Measurements from ENCODE around the gene SESTD1.

The SESTD1 gene

DNA sequence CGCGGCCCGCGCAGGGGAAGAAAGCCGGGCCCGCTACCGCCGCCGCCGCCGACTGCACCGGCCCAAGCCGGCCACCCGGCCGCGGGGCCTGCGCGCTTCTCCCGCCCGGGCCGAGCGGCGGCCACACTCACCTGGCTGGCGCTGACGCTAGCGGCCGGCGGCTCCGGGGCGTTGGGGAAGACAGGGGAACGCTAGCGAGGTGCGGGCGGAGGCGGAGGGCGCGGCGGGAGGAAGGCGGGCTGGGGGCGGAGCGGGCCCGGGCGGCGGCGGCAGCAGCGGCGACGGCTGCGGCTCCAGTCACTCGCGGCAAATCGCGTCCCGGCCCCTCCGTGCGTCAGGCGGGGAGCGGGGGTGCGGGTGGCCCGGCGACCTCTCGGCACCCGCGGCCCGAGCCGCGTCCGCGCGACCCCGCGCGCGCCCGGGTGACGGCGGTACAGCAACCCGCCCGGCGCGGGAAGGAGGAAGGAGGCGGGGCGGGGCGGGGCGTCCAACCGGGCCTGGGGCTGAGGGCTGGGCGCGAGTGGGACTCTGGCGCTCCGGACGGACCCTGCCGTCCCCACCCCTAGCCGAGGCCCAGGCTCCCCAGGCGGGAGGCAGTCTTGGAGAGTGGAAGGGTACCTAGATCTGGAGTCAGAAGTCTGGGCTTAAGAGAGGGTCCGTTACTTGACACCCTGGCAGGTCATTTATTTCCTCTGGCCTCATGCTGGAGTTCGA, at the start of gene SESTD1:
TSS of gene SESTD1 (minus strand) at position 465 of the 714 bp plus-strand sequence. CDS start 72,991 bp downstream, outside the sequence.
- peak; percentile 53 for DNase-seq (ENCODE audit: low read depth)

DNA sequence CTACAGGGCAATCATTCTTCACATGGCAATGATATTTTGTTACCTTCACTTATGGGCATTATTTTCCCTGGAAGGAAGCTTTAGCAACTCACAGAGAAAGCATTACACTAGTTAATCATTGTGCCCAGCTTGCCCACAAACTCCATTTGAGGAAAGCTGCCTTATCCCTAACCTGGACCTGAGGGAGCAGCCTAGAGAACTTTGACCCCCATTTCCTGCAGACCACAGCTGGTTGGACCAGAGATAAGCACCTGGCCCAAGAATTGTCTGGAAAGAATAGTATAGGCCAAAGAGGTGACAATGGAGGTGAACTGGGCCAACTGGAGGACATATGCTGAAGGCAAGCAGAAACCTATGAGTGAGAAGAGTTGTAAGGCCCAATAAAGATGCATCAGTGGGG, 48.4 kb upstream of the SESTD1 start:
- DNase-seq (ENCODE audit: low read depth), result no peak

DNA sequence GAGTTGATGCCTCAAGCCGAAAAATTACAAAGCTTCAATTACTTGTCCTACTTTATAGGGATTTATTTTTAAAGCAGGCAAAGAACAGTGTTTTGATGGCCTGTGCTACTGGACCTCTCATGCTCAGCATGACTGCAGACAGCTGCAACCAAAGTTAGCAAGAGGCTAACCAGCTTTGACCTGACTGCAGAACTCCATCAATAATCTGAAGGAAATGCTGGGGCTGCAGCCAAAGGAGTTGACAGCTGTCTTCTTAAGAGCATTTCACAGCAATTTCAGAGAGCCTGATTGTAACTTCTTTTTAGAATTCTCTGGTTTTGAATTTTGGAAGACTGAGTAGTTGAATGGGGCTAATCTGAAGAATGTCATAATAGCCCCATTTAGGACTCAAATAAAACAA, 46.5 kb upstream of the SESTD1 start:
- no peak for DNase-seq (ENCODE audit: low read depth)

- no peak for DNase-seq (ENCODE audit: low read depth)
Measured at GRCh38 chr2:179307616-179308371, 43.2 kb upstream of the SESTD1 start.

DNA sequence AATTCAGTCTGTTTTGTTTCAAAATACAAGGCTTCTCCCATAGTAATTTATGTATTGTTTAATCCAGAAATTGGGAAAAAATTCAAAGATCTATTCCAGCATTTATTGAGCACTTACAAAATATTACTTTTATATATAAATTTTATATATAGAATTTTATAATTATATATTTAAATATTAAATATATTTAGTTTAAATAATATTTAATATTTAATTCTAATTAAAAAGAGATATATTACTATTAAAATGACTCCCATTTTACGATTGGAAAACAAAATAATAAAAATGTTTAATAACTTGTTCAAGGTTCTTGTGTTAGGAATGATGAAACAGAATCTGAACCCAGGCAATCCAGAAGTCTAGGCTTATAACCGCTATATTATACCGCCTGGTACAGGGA, 40.5 kb upstream of the SESTD1 start:
- DNase-seq (ENCODE audit: low read depth), result no peak

DNA sequence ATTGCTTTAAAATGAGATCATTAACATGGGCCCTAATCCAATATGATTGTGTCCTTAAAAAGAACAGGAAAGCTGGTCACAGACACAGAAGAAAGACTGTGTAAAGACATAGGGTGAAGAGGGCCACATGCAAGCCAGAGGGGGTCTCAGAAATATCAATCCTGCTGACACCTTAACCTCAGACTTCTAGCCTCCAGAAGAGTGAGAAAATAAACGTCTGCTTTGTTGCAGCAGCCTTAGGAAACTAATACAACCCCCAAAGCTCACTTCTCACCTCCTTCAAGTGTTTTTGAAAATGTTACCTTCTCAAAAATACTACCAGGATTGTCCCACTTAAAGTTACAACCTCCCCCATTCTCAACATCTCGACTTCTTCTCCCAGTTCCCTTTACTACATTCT, 39.8 kb upstream of the SESTD1 start:
- no peak for DNase-seq (ENCODE audit: low read depth)

- DNase-seq (ENCODE audit: low read depth), result peak; percentile 3
Measured at GRCh38 chr2:179302764-179303571, 38.3 kb upstream of the SESTD1 start.

DNA sequence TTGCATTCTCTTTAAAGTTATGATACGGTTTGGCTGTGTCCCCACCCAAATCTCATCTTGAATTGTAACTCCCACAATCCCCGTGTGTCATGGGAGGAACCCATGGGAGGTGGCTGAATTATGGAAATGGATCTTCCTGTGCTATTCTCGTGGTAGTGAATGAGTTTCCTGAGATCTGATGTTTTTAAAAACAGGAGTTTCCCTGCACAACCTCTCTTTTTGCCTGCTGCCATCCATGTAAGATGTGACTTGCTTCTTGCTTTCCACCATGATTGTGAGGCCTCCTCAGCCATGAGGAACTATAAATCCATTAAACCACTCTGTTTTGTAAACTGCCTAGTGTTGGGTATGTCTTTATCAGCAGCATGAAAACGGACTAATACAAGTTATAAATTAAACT, 37.5 kb upstream of the SESTD1 start:
- DNase-seq (ENCODE audit: low read depth), result no peak

DNA sequence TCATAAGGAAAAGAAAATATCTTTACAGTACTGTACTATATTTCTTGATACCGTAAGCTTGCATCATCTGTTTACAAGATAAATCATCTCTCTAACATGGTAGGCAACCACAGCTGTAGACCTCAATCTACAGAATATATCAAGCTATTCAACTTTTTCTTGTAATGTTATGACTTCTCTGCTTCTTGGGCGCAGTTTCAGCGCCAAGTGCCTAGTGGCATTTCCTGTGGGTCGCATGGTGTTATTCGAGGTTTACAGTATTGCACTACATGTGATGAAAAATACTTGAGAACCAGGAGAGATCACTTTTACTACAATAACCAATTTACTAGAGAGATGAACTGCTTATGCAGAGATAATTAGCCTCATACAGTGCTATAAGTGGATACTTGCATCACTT, 34.0 kb upstream of the SESTD1 start:
- no peak for DNase-seq (ENCODE audit: low read depth)

GRCh38 chr2:179297927-179298326, 33.3 kb upstream of the SESTD1 start:
- DNase-seq (ENCODE audit: low read depth), result peak; percentile 27

DNA sequence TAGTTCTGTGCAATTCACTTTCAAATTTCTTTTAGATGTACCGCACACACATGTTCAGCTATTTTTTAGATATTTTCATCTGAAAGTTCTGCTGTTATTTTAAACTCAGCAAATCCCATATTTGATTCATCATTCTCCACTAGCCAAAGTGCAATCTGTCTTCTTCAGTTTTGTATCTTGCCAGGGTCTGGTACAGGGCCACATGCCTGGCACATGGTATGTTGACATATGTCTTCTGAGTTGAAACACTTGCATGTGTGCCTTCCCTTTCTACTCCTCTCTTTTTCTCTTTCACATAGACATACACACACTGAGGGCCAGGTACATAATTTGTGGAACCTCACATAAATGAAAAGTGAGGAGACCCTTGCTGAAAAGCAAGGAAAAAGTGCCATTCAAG, 25.7 kb upstream of the SESTD1 start:
- DNase-seq (ENCODE audit: low read depth), result no peak

- no peak for DNase-seq (ENCODE audit: low read depth)
Measured at GRCh38 chr2:179285060-179285459, 20.4 kb upstream of the SESTD1 start.

- no peak for DNase-seq (ENCODE audit: low read depth)
Measured at GRCh38 chr2:179277429-179278196, 13.0 kb upstream of the SESTD1 start.

DNA sequence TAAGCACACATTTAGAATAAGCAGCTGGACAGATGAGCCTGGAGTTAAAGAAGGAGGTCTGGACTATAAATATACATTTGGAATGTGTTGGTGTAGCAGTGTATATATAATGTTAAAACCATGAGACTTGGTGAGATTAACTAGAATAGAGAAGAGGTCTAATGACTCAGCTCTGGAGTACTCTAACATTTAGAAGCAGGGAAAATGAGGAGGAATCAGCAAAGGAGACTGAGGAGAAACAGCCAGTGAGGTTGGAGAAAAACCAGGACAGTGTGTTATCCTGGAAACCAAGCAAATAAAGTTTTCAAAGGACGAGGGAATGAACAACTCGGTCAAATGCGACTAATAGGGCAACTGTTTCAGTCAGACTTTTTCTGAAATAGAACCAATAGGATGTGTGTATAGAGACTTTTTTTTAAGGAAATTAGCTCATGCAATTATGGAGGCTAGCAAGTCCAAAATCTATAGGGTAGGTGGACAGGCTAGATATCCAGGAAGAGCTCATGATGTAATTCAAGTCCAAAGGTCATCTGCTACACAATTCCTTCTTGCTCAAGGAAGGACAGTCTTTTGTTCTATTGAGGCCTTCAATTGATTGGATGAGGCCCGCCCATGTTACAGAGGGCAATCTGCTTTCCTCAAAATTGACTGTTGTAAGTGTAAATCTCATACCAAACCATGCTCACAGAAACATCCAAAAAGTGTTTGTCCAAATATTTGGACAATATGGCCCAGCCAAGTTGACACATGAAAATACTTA, 10.8 kb upstream of the SESTD1 start:
- peak; percentile 12 for DNase-seq (ENCODE audit: low read depth)

- no peak for DNase-seq (ENCODE audit: low read depth)
Measured at GRCh38 chr2:179274749-179275148, 10.1 kb upstream of the SESTD1 start.

GRCh38 chr2:179273461-179273962, 8.9 kb upstream of the SESTD1 start:
- no peak for DNase-seq (ENCODE audit: low read depth)

- DNase-seq (ENCODE audit: low read depth), result peak; percentile 38
Measured at GRCh38 chr2:179272406-179273192, 8.0 kb upstream of the SESTD1 start.

DNA sequence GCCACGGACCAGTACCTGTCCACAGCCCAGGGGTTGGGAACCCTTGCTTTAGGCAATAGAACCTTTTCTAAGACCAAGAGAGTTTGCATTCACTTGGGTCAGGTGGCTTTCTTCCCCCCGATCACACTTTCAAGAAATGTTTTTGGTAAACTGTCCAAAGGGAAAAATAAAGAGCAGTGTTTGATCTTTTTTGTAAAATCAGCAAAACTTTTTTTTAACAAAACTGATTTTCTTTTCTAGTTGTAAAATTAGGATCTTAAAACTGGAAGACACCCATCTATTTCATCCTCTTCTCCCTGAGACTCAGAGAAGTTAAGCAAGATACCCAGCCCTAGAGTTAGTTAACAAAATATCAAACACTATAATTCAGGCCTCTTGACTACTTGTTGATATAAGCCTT, 6.1 kb upstream of the SESTD1 start:
- no peak for DNase-seq (ENCODE audit: low read depth)

- peak; percentile 75 for DNase-seq (ENCODE audit: low read depth)
Measured at GRCh38 chr2:179268277-179268925, 3.8 kb upstream of the SESTD1 start.

GRCh38 chr2:179266271-179266670, 1.6 kb upstream of the SESTD1 start:
- no peak for DNase-seq (ENCODE audit: low read depth)

Data from EH (cell line).